Stimulated activated CD4-positive, alpha-beta T cell treated with anti-CD3 and anti-CD28 coated beads, Interleukin-4, amount 100 ng/mL, for 1 hour (primary cell): Measurements from ENCODE around the gene M6PR.

ENCODE experiments used
- DNase-seq: peaks from one replicate; pipeline ENCODE4 v3.0.0-alpha.2; 2020

Gene M6PR

DNA sequence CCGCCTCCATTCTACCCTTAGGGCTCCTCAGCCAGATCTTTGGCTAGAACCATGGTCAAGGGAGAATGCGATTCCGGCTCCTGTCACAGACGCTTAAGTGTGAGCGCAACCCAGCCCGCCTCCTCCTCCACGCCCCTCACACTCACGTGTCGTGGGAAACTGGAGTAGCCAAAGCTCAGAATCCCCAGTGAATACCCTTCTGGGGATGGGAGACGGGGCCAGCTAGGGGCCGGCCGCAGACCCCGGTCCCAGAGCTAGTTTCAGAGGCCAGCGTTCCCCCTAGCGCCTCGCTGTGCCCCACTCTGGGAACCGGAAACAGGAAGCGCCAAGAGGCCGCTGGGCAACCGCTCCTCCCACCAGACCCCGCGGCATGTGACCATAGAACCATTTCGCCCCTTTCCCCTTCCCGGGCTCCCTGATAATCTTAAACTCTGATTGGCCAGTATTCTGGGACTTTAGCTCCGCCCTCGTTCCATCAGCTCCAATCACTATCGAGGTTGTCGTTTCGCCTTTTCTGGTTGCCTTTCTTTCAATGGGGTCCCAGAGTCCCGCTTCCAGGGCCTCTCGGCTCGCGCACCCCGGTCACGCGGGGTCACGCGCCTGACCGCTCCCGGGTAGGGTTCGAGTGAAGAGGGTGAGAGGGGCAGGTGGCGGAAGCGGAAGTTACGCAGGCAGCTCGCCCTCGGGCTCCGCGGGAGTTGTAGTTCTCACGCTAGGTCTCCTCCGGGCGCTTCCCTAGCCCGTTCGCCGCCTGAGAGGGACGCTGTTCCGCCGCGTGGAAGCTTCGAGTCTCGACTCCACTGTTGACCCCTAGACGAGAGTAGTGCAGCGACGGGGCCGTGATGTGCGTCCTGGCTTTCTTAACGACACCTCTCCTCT is at the start of gene M6PR:
Gene M6PR, minus strand, starts transcription at position 304 of the 879 bp plus-strand sequence. CDS start 3,241 bp downstream, outside the sequence.
- peak; percentile 88 for DNase-seq

DNA sequence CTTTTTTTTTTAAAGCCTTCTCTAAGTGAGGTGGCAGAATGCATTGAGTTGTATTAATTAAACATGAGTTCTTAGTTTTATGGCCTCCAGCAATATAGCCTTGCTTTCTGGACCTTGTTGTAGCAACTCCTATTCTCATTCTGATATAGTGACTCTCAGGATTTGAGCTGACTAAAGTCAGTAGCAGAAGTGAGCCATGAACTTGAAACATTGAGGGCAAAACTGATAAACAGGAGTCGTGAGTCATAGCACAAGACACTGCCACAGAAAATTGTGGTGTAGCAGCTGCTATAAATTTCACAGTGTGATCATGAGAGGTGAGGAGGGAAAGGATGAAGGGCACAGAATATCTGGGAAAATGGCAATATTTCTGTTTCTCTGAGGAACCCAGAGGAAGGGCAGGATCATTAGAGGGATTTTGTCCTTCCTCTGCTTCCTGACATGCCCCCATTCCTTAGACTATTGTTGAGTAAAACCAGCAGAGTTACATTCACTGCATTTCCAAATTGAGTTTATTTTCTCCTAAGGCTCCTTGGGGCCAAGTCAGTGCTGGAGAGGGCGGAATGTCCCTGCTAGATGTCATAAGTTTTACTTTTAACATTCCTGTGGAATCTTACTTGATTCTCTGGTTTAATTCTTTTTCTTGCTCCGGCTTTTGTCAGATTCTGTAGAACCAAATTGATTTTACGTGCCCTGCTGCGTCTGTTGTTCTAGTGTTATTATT is 47.4 kb upstream of the M6PR start:
- DNase-seq: no peak

GRCh38 chr12:8995021-8995775 is 45.8 kb upstream of the M6PR start:
- DNase-seq: no peak

GRCh38 chr12:8993827-8994226 is 44.4 kb upstream of the M6PR start:
- DNase-seq: no peak

- DNase-seq: no peak
These were observed 42.2 kb upstream of the M6PR start for GRCh38 chr12:8991371-8992345.

DNA sequence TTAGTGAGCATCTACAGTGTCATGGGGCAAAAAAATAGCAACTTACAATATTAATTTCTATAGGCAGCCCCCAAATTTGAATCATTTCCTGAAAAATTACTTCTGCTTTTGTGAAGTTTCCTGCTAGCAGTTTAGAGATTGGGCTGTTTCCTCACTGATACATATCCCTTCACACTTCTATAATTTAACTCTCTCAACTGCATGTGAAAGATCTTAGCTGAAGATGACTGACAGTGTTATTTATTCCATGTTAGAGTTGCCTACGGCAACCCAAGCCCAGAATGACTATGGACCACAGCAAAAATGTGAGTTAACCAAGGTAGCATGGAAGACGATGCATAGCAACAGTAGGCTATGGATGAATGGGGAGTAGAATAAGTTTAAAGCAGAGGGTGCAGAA is 40.0 kb upstream of the M6PR start, which contains the start of gene KLRG1:
Gene KLRG1, plus strand, starts transcription at position 134 of the 400 bp plus-strand sequence. Its CDS starts 90 bp downstream, at position 224.
- no peak for DNase-seq

- no peak for DNase-seq
These were observed 38.2 kb upstream of the M6PR start for GRCh38 chr12:8987685-8988084.

- no peak for DNase-seq
These were observed 37.7 kb upstream of the M6PR start for GRCh38 chr12:8987163-8987562.

GRCh38 chr12:8985213-8985754 is 35.8 kb upstream of the M6PR start:
- DNase-seq: no peak

- no peak for DNase-seq
These were observed 30.7 kb upstream of the M6PR start for GRCh38 chr12:8980137-8980536.

DNA sequence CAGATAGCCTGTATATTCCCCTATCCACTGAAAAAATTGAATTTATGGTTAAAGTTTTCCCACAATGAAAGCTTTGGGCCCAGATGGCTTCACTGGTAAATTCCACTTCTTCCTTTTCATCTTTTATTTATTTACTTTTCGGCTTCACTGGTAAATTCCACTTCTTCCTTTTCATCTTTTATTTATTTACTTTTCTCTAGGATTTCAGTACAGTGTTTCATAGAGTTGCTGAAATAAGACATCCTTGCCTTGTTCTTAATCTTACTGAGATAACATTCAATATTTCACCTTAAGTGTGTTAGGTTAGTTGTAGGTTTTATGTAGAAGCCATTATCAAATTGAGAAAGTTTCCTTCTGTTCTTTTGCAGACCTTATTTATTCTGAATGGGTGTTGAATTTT is 21.0 kb upstream of the M6PR start:
- no peak for DNase-seq

DNA sequence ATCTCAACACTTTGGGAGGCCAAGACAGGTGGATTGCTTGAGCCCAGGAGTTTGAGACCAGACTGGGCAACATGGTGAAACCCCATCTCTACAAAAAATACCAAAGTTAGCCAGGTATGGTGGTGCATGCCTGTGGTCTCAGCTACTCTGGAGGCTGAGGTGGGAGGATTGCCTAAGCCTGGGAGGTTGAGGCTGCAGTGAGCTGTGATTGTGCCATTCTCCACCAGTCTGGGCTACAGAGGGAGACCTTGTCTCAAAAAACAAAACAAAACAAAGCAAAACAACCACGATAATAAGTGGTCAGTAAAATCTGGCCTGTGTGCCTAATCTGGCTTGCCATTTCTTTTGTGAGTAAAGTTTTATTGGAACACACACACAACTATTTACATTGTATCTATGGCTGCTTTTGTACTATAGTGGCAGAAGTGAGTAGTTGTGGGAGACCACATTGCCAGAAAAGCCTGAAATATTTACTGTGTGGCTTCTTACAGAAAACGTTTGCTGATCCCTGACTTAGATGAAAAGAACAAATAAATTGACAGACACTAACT is 20.5 kb upstream of the M6PR start:
- DNase-seq: no peak

GRCh38 chr12:8968761-8969160 is 19.3 kb upstream of the M6PR start:
- no peak for DNase-seq

DNA sequence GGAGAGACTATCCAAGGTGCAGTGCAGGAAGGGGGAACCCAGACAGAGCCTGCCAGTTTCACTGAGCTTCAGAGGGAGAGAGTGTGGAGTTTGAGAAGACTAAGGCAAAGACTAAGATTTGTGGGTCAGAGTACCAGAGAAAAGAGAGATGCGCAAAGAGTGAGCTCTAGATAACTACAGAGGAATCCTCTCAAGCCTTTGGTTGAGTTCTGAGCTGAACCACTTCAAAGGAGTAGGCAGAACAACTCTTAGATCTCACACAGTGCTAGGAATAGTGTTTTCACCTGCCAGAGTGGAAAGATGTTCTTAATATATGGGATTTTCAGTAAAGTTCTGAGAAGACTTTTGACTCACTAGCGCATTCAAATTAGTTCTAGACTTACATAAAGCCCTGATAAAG is 10.7 kb upstream of the M6PR start:
- no peak for DNase-seq

GRCh38 chr12:8958066-8958465 is 8.6 kb upstream of the M6PR start:
- DNase-seq: no peak

DNA sequence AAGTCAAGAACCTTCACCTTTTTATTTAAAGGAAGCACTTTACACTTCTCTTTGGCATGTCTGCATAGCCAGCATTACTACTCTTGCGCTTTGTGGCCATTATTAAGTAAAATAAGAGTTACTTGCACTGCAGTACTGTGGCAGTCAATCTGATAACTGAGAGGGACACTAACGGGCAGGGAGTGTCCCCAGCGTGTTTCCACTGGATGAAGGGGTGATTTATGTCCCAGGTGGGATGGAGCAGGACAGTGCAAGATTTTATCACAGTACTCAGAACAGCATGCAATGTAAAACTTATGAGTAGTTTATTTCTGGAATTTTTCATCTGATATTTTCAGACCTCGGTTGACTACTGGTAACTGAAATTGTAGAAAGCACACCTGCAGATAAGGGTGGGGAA is 8.1 kb upstream of the M6PR start:
- DNase-seq: no peak

GRCh38 chr12:8956772-8957171 is 7.3 kb upstream of the M6PR start:
- DNase-seq: no peak

DNA sequence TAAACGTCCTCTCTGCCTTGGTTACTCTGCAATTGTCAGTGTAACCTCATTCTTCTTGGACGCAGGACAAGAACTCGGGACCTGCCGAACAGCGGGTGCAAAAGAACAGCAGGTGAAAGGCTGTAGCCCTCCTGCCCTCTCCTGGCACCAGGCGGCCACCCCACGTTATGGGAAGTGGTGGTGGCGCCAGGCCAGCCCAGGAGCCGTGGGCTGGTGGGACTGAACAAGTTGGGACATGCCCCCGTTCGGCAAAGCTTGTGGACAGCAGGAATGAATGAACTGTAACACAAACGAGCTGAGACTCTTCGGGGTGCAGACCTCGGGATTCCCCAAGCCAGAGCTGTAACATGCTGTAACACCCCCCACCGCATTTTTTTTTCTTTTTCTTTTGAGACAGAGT is 6.6 kb upstream of the M6PR start:
- DNase-seq: no peak

- peak; percentile 24 for DNase-seq
These were observed 4.4 kb upstream of the M6PR start for GRCh38 chr12:8953773-8954402.

GRCh38 chr12:8951744-8952143 is 2.3 kb upstream of the M6PR start:
- no peak for DNase-seq
